Erythroblast (primary cell): ENCODE data around the gene PCBP3.

Experiments
- GATA1 ChIP-seq: IDR thresholded peaks from 2 replicates; pipeline ENCODE4 v1.6.1; 2011; ENCODE audit warnings: low read depth, mild to moderate bottlenecking, control low read depth, low read length, moderate library complexity
- POLR2A ChIP-seq: IDR thresholded peaks from 2 replicates; pipeline ENCODE4 v1.6.1; 2011; ENCODE audit warnings: mild to moderate bottlenecking, low read length

GRCh38 chr21:45910548-45911221 lies 267.2 kb downstream of the PCBP3 start:
- TF ChIP-seq POLR2A (no peak), GATA1 (no peak)
